Breast epithelium (tissue), 3 donors: Measurements from ENCODE around the gene PLEKHB1.

Experiments used
- CTCF ChIP-seq, 3 donors: fragments of 450-650 bp; IDR thresholded peaks; one replicate each; pipeline ENCODE4 v1.5.1; 2016 to 2017; ENCODE audit warnings: antibody characterized with exemption in 3 of 3, mild to moderate bottlenecking in 3 of 3, moderate library complexity in 3 of 3
- POLR2A ChIP-seq: fragments of 450-650 bp; IDR thresholded peaks from one replicate; pipeline ENCODE4 v1.6.1; 2016; ENCODE audit warnings: antibody characterized with exemption, mild to moderate bottlenecking, moderate library complexity

- TF ChIP-seq CTCF (IDR thresholded peaks at IDR 0.05) = no peak
- no peak for TF ChIP-seq POLR2A
These were observed 2.8 kb downstream of the PLEKHB1 start for GRCh38 chr11:73649206-73649605.
